ENCODE results near the gene OSBP2. TPM values are rescaled to one million over a fixed set of nuclear protein-coding genes. Genes with fewer than 3 reads are reported as not detected.

Gene OSBP2
- total RNA-seq, 1 donor from 2014 or later: 0.53 TPM

- intact Hi-C loops (cut with DNase I): no loop called here
- no peak overlapping the region for H3K4me3 ChIP-seq
- H3K27ac ChIP-seq: no peak overlapping the region
- peaks cover 0 to 4% of the 10 kb centered on the region in 2 donors for H3K4me1 ChIP-seq
- H3K36me3 ChIP-seq: no peaks in the 10 kb centered on the region
- no peaks in the 10 kb centered on the region for H3K27me3 ChIP-seq
- no peak for TF ChIP-seq CTCF (IDR thresholded peaks at IDR 0.05)
- no peaks in the 10 kb centered on the region for H3K9me3 ChIP-seq
- peak in 1 of 2 donors; percentile 46 for DNase-seq (ENCODE audit: low spot score in 2 of 2)
These were observed 174.2 kb downstream of the OSBP2 start for GRCh38 chr22:30868663-30869385.

GRCh38 chr22:30869667-30870395 is 175.2 kb downstream of the OSBP2 start:
- no peak for DNase-seq (ENCODE audit: low spot score in 2 of 2)
- Histone ChIP-seq H3K27me3 (no peaks in the 10 kb centered on the region), H3K4me3 (no peak overlapping the region), H3K27ac (no peak overlapping the region), H3K36me3 (no peaks in the 10 kb centered on the region), H3K4me1 (peaks cover 0 to 4% of the 10 kb centered on the region in 2 donors), H3K9me3 (no peaks in the 10 kb centered on the region)
- intact Hi-C loops (cut with DNase I): no loop called here
- TF ChIP-seq CTCF (IDR thresholded peaks at IDR 0.05): no peak

GRCh38 chr22:30870451-30871345 is 176.0 kb downstream of the OSBP2 start:
- intact Hi-C loops (cut with DNase I): no loop called here
- Histone ChIP-seq H3K4me3 (no peak overlapping the region), H3K27me3 (no peaks in the 10 kb centered on the region), H3K9me3 (no peaks in the 10 kb centered on the region), H3K36me3 (no peaks in the 10 kb centered on the region), H3K27ac (no peak overlapping the region), H3K4me1 (peaks cover 0 to 4% of the 10 kb centered on the region in 2 donors)
- peak in 1 of 2 donors; percentile 49 for DNase-seq (ENCODE audit: low spot score in 2 of 2)
- no peak for TF ChIP-seq CTCF (IDR thresholded peaks at IDR 0.05)

- peak in 1 of 2 donors; percentile 50 for DNase-seq (ENCODE audit: low spot score in 2 of 2)
These were observed 177.0 kb downstream of the OSBP2 start for GRCh38 chr22:30871391-30872284.

More at GRCh38 chr22:30871391-30872284, 177.0 kb downstream of the OSBP2 start:
- H3K4me3 ChIP-seq: no peak overlapping the region
- no peaks in the 10 kb centered on the region for H3K36me3 ChIP-seq
- peaks cover 0 to 10% of the 10 kb centered on the region in 2 donors for H3K4me1 ChIP-seq
- intact Hi-C loops (cut with DNase I): no loop called here
- H3K9me3 ChIP-seq: no peaks in the 10 kb centered on the region
- no peak for TF ChIP-seq CTCF (IDR thresholded peaks at IDR 0.05)
- no peaks in the 10 kb centered on the region for H3K27me3 ChIP-seq
- no peak overlapping the region for H3K27ac ChIP-seq
